HG03159 (cell line): ENCODE data around the gene CDSN.
"Not testable (repeated sequence)": the region's sequence is repeated elsewhere in the genome, so short reads cannot be mapped to it uniquely, and the experiment has no call there.

Source experiments
- ATAC-seq: cut with Tn5 transposase; IDR thresholded peaks from one replicate; pipeline ENCODE4 v1.9.1; 2021; ENCODE audit warnings: mild to moderate bottlenecking, moderate library complexity; ENCODE audit not compliant: unreplicated experiment

The CDSN gene

DNA sequence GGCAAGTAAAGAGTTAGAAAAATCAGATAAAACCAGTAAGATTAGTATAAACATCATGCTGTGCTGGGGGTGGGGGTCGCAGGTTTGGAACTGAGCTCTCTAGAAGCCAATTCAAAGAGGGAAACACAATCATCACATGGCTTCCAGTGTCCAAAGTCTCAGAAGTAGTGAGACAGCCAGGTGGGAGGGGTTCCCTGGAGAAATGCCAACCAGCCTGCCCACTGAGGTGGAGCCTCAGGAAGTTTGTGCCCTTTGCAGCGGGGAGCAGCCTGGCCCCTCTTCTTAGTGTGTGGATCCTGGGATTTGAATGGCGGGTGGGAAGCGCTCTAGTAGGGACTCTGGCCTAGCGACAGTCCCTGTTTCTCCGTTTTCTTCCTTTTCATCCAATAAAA lies 29.3 kb downstream of the CDSN start:
- ATAC-seq, result no peak

DNA sequence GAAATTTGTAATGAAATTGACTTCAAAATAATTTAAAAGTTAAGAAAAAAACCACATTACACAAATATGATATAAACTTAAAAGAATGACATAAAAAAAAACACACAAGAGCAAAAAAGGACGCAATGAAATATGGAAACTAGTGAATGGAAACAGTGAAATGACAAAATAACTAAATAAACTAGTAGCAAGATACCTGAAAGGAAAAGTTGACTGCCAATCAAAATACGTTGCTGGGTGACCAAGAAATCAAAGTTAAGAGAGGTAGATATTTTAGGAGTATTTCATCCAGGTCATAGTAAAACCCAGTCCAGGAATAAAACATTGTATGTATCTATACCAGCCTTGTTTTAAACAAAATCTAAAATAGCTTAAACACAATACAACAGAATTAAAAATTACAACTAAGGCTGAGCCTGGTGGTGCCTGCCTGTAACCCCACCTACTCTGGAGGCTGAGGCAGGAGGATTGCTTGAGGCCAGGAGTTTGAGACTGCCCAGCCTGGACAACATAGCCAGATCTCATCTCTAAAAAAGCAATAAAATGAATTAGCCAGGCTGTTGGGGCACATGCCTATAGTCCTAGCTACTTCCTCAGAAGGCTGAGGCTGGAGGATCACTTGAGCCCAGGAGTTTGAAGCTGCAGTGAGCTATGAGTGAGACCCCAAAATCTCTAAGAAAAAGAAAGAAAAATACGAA lies 29.8 kb downstream of the CDSN start:
- ATAC-seq, result no peak

DNA sequence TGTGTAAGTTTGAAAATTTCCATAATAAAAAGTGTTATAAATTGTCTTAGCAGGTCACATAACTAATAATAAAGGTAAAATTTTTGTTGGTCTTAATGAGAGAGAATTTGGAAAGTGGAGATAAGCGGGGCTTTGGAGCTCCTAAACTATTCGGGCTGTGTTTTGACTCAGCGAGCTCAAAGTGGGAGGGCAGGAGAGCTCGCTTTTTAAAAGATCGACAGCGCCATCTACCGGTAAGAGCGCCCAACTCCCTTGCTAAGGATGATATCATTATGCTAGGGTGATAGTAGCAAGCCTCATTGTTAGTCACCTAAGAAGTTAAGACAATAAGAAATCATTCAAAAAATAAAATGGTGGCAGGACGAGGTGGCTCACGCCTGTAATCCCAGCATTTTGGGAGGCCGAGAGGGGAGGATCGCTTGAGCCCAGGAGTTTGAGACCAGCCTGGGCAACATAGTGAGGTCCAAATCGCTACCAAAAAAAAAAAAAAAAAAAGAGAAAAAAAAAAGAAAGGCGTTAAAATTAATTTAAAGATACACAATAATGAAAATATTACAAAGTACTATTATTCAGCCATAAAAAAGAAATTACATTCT lies 32.7 kb downstream of the CDSN start:
- ATAC-seq, result no peak

DNA sequence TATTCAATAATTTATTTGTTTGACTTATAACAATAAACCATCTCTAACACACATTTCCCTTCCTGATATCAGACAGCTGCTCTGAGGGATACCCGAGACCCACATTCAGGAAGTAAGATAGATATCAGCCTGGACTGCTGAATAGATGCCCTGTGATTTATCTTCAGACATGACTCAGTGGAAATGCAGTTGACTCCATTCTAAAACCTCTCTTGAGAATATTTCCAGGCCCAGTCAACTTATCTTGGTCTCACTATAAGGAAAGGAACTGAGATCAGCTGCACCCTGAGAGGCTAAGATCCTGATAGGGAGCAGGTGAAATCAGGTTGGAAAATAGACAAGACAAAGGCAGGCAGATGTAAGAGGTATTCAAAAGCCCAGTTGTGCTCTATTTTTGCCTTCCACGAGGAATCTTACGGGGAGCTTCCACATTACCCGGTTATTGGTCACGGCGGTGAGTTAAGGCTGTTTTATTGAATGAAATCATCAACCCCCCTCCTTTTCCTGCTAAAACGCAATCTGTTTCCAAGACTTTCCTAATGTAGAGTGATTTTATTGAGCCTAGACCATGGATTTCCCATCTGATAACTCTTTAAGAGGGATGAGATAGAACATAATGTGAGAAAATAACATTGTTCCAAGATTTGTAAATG lies 33.3 kb downstream of the CDSN start:
- no peak for ATAC-seq

DNA sequence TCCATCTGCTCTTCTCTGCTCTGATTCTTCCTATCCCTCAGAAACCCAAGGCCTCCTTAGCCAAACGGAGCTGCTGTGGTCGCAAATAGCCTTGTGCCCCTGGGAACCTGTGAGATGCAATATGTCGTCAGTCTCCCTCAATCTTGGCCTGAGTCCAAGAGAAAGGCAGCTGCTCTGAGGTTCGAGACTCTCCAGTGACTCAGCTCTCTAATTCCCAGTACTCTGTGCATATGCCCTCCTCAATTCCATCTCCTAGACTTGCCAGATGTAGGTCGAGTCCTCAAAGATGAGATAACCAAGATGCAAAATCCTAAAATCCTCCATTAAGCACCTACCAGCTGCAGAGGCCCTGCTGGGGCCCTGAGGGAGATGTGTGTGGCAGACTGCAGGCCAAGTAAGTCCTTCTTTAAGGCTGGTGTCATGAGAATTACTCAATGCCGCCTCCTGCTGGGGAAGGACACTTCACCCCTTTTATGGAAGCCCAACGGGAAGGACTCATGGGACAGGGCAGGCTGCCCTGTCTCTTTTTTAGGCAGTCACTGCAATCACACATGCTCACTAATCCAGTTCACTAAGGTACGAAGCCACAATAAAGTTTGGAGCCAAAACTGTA lies 36.4 kb downstream of the CDSN start:
- no peak for ATAC-seq

DNA sequence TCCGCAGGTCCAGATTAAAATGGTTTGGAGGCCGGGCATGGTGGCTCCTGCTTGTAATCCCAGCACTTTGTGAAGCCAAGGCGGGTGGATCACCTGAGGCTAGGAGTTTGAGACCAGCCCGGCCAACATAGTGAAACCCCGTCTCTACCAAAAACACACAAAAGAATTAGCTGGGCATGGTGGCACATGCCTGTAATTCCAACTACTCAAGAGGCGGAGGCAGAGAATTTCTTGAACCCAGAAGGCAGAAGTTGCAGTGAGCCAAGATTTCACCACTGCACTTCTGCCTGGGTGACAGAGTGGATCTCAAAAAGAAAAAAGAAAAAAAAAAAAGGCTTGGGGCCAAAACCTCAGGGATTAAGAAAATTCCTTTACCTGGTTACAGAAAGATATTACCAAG lies 38.4 kb downstream of the CDSN start:
- no peak for ATAC-seq

DNA sequence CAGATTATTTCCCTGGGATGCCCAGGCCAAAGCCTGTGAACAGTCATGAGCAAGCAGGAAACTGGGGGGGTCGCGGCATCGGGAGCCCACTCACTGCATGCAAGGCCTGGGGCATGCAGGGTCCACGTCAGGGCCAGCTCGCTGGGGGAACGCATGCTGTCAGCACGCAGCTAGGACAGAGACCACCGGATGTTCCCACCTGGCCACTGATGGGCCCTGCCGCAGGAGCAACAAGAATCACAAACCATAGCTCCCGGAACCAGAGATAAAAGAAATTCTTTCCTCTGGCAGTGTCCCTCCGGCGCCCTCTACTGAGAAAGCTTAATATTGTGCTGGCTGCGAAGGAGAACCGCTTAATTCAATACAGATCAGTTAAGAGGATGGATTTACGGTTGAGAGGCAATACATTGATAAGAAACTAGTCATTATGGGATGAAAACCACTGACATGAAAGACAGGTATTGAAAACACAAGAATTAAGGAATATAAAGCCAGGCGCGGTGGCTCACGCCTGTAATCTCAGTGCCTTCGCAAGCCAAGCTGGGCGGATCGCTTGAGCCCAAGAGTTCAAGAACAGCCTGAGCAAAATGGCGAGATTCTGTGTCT lies 40.5 kb downstream of the CDSN start:
- no peak for ATAC-seq

DNA sequence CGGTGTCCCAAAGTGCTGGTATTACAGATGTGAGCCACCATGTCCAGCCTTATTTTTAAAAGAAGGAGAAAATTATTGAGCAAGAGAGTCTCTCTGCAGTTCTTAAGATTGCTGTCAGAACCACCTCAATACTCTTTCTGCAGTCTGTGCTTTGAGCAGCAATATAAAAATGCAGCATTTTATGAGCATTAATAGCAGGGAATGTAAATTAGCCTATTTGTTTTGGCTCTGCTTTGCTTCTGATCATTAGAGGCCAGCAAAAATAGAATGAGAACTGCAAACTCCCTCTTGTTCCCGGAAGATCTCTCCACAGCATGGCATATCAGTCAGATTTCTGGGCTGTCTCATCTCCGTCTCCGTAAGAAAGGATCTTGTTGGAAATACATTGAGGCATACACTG lies 43.6 kb downstream of the CDSN start:
- no peak for ATAC-seq

DNA sequence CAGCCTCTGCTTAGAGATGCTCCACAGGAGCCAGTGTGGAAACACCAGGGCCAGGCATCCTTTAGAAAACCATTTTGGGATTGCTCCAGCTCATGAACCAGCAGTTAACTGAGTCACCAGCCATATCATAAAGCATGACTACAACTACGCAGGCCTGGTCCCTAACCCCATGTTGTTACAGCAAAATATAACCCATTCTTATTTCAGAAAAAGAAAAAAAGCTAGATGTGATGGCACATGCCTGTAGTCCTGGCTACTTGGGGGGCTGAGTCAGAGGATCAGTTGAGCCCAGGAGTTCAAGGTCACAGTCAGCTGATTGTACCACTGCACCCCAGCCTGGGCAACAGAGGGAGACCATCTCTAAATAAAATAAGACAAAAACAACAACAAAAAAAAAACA lies 44.7 kb downstream of the CDSN start:
- ATAC-seq, result no peak

DNA sequence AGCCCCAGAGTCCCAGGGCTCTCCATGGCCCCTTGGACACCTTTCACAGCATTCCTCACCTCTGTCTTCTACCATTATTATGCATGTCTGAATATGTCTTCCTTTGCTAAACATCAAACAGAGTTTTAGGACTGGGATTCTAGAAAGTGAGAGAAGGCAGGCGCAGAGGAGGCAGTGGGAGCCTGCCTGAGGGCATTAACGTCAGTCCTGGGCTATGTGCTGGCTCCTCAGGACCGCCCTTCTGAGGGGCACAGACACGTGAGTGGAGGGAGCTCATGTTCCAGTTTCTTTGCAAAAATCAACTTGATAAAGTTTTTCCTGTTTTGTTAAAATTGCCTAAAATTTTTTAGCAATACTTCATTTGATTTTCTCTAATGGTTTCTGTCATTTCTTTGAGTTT lies 45.8 kb downstream of the CDSN start:
- ATAC-seq, result no peak

DNA sequence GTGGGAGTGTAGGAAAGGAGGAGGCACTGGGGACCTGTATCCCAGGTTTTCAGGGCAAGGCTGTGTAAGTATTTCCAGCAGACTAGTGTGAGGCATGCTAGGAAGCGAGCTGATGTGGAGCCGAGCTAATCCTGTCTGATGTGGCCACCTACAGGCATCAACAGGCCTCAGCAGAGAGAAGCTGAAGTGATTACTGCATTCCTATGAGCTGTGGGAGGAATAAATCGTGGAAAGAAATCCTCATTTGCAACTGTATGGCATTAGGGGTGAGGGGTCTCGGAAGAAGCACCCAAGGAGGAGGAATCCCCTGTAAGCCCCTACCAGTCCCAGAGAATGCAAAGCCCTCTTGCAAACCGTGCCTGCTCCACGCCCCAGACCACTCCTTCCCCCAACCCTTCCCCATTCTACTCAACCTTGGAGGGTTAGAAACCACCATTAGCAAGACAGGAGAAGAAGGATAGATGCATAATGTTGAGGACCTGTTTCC lies 49.5 kb downstream of the CDSN start:
- no peak for ATAC-seq

DNA sequence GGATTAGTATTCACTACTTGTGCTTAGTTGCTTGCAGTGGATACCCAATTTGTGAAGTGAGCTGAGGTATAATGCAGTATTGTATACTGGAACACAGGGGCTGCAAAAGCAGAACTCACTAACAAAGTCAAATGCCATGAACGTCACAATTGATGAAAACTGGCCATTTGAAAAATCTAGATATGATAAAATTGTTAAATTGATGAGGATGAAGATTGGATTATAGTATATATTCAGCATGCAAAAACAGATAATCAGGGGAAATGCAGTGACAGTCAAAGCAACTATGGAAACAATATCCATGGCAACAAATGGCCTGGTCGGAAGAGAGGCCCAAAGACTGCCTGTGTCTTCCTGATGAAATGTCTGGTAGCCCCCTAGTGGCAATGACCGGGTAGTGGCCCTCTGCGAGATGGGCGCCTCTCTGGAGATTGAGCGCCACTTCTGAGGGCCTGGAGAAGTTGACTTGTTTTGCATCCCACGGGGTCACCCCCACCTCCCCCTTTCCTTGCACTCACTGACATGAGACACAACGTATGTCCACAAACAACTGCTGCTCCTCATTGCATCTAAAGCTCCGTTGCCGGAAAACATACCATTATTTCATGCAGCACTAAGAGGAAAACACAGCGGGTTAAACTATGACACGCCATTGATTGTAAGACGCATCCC lies 51.4 kb downstream of the CDSN start:
- ATAC-seq, result no peak

DNA sequence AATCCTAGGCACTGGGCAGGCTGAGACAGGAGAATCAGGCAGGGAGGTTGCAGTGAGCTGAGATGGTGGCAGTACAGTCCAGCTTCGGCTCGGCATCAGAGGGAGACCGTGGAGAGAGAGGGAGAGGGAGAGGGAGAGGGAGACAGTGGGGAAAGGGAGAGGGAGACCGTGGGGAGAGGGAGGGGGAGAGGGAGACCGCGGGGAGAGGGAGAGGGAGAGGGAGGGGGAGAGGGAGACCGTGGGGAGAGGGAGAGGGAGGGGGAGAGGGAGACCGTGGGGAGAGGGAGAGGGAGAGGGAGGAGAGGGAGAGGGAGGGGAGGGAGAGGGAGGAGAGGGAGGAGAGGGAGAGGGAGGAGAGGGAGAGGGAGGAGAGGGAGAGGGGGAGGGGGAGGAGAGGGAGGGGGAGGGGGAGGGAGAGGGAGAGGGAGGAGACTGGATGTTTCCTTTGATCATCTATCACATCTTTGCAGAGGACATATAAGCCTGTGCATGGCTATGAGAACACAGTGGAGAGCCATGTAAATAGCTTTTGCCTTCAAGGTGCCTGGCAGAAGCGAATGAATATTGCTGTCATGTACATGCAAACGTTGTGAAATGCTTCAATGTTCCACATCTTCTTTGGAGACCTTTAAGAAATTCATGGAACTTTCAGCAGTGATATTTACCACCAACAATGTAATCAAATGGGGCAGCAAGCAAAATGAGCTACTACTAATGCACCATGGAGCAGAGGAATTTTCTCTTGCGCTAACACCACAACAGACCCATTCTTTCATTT lies 52.2 kb downstream of the CDSN start:
- ATAC-seq, result not testable (repeated sequence)

DNA sequence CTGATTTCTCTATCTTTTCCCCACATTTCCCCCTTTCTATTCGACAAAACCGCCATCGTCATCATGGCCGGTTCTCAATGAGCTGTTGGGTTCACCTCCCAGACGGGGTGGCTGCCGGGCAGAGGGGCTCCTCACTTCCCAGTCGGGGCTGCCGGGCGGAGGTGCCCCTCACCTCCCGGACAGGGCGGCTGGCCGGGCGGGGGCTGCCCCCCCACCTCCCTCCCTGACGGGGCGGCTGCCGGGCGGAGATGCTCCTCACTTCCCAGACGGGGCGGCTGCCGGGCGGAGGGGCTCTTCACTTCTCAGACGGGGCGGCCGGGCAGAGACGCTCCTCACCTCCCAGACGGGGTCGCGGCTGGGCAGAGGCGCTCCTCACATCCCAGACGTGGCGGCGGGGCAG lies 53.2 kb downstream of the CDSN start:
- not testable (repeated sequence) for ATAC-seq

DNA sequence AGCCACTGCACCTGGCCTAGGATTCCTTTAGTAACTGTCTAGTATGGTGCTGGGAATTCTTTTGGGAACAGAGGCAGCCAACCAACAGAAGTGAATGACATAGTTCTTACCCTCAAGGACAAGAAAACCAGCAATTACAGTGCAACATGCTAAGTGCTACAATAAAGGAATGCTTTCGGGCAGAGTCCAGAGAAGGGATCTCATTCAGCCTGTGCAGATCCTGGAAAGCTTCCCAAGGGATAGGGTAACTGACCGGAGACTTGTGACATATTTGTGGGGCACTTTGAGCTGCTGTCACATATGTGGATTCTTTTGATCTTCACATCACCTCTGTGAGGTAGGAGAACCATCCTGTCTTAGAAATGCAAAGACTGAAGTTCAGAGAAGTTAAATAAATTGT lies 54.7 kb downstream of the CDSN start:
- ATAC-seq, result no peak
